Fibroblast of lung (primary cell): Measurements from ENCODE around the gene CINP.
"Not testable (repeated sequence)": the region's sequence is repeated elsewhere in the genome, so short reads cannot be mapped to it uniquely, and the experiment has no call there.

Source experiments
- EZH2 ChIP-seq: IDR thresholded peaks from 2 replicates; pipeline ENCODE4 v1.5.1; 2012; ENCODE audit warnings: low read length, control low read depth, mild to moderate bottlenecking; ENCODE audit errors: missing control alignments
- TF ChIP-seq, protein P1 (sequence below), 2 donors: IDR thresholded peaks in 1 of 2; conservative IDR thresholded peaks in 1 of 2; 1 replicate in 1 of 2; 2 replicates in 1 of 2; pipeline ENCODE4 v1.5.1; 2011 to 2012; ENCODE audit warnings: low read length in 2 of 2, control low read depth in 1 of 2, inconsistent platforms in 1 of 2, low read depth in 1 of 2, mild to moderate bottlenecking in 1 of 2

DNA sequence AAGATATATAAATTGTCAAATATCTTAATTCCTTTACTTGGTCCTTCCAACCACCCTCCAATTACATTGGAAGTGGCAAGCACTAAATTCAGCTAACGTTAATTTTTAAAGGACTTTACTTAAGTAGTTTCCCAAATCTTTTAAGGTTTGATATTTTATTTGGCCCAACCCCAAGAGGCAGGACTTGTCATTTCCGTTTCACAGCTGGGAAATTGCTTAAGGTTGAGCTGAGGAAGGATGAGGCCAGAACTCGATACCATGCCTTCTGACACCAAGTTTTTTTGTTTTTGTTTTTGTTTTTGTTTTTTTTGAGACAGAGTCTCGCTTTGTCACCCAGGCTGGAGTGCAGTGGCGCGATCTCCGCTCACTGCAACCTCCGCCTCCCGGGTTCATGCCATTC lies 11.1 kb downstream of the CINP start:
- TF ChIP-seq, protein P1, sequence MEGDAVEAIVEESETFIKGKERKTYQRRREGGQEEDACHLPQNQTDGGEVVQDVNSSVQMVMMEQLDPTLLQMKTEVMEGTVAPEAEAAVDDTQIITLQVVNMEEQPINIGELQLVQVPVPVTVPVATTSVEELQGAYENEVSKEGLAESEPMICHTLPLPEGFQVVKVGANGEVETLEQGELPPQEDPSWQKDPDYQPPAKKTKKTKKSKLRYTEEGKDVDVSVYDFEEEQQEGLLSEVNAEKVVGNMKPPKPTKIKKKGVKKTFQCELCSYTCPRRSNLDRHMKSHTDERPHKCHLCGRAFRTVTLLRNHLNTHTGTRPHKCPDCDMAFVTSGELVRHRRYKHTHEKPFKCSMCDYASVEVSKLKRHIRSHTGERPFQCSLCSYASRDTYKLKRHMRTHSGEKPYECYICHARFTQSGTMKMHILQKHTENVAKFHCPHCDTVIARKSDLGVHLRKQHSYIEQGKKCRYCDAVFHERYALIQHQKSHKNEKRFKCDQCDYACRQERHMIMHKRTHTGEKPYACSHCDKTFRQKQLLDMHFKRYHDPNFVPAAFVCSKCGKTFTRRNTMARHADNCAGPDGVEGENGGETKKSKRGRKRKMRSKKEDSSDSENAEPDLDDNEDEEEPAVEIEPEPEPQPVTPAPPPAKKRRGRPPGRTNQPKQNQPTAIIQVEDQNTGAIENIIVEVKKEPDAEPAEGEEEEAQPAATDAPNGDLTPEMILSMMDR (conservative IDR thresholded peaks at IDR 0.05 in 1 of 2, IDR thresholded peaks at IDR 0.05 in 1 of 2; ENCODE audit: low read depth in 1 of 2, low read length in 2 of 2), result not testable (repeated sequence)
- TF ChIP-seq EZH2, result not testable (repeated sequence)
